Loucy (cell line): ENCODE measurements around the gene PDLIM7.

Experiments
- H2AFZ ChIP-seq: fragments of 200-600 bp; sonication (generic); 2 replicates; pipeline ENCODE4 v1.6.0; 2016; ENCODE audit warnings: antibody characterized with exemption, mild to moderate bottlenecking, low read length, moderate library complexity
- H3F3A ChIP-seq: fragments of 200-600 bp; 2 replicates; pipeline ENCODE4 v1.6.0; 2016; ENCODE audit warnings: antibody characterized with exemption, low read depth, mild to moderate bottlenecking
- H3K27me3 ChIP-seq: fragments of 200-600 bp; sonication (generic); 2 replicates; pipeline ENCODE4 v1.6.1; 2014; ENCODE audit warnings: low read length, mild to moderate bottlenecking; ENCODE audit not compliant: insufficient read depth, poor library complexity, severe bottlenecking
- H3K36me3 ChIP-seq: fragments of 200-600 bp; sonication (generic); 2 replicates; pipeline ENCODE4 v1.6.1; 2016; ENCODE audit warnings: low read length; ENCODE audit not compliant: insufficient read depth
- H3K4me1 ChIP-seq: fragments of 200-600 bp; sonication (generic); 2 replicates; pipeline ENCODE4 v1.5.1; 2014; ENCODE audit warnings: low read length, mild to moderate bottlenecking; ENCODE audit not compliant: insufficient read depth, poor library complexity, severe bottlenecking
- H3K4me2 ChIP-seq: fragments of 200-600 bp; sonication (generic); 2 replicates; pipeline ENCODE4 v1.6.0; 2014; ENCODE audit warnings: antibody characterized with exemption, low read length, low read depth, mild to moderate bottlenecking; ENCODE audit not compliant: poor library complexity, severe bottlenecking
- H3K4me3 ChIP-seq: fragments of 200-600 bp; sonication (generic); 2 replicates; pipeline ENCODE4 v1.5.1; 2014; ENCODE audit warnings: low read length, mild to moderate bottlenecking, mixed read lengths; ENCODE audit not compliant: poor library complexity, severe bottlenecking
- H3K79me2 ChIP-seq: fragments of 200-600 bp; sonication (generic); 2 replicates; pipeline ENCODE4 v1.6.1; 2014; ENCODE audit warnings: low read length; ENCODE audit not compliant: insufficient read depth
- H3K9ac ChIP-seq: fragments of 200-600 bp; sonication (generic); 2 replicates; pipeline ENCODE4 v1.6.0; 2014; ENCODE audit warnings: mild to moderate bottlenecking, low read depth, low read length, moderate library complexity; ENCODE audit not compliant: poor library complexity, severe bottlenecking
- H3K9me2 ChIP-seq: fragments of 200-600 bp; sonication (generic); replicated peaks from 2 replicates; pipeline ENCODE4 v1.6.1; 2016; ENCODE audit warnings: low read depth, low read length, mixed read lengths
- H3K9me3 ChIP-seq: fragments of 200-600 bp; sonication (generic); 2 replicates; pipeline ENCODE4 v1.6.1; 2014; ENCODE audit warnings: mild to moderate bottlenecking, antibody characterized with exemption, low read length, low read depth; ENCODE audit not compliant: insufficient read depth
- H4K20me1 ChIP-seq: fragments of 200-600 bp; sonication (generic); 2 replicates; pipeline ENCODE4 v1.6.0; 2014; ENCODE audit warnings: antibody characterized with exemption, low read length, mild to moderate bottlenecking; ENCODE audit not compliant: insufficient read depth, poor library complexity, severe bottlenecking
- EZH2phosphoT487 ChIP-seq: fragments of 200-600 bp; IDR thresholded peaks from 2 replicates; pipeline ENCODE4 v1.6.1; 2018; ENCODE audit warnings: antibody characterized with exemption, mild to moderate bottlenecking, moderate library complexity, borderline replicate concordance
- TF ChIP-seq, protein P1 (sequence below): fragments of 200-600 bp; sonication (generic); conservative IDR thresholded peaks from 2 replicates; pipeline ENCODE4 v1.5.1; 2014; ENCODE audit warnings: mild to moderate bottlenecking, antibody characterized with exemption, low read length

PDLIM7 gene

DNA sequence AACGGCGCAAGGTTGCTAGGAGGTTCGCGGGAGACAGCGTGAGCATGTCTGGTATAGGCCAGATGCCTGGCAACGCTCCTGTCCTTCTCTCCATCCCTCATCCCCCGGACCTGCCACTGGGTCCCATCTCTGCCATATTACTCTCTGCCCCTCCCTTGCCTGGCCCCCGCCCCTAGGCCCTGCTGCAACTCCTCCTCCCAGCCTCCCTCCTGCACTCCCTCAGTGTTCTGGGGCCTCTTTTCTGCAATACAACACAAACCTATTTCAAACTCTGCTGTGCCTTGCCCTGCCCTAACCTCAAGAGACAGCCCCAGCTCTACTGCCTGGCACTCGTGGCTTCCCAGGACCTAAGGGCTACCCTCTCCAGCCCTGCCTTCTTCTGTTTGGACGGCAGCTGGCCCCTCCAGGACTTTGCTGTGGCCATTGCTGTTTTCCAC is 15.0 kb downstream of the PDLIM7 start:
- H3K9me2 ChIP-seq, result no peaks in the 10 kb centered on the region
- no peak overlapping the region for H3K9ac ChIP-seq
- H3K9me3 ChIP-seq, result no peaks in the 10 kb centered on the region
- H3K4me2 ChIP-seq, result no peak overlapping the region
- H3K4me3 ChIP-seq, result no peak overlapping the region
- no peak for TF ChIP-seq EZH2phosphoT487
- TF ChIP-seq, protein P1, sequence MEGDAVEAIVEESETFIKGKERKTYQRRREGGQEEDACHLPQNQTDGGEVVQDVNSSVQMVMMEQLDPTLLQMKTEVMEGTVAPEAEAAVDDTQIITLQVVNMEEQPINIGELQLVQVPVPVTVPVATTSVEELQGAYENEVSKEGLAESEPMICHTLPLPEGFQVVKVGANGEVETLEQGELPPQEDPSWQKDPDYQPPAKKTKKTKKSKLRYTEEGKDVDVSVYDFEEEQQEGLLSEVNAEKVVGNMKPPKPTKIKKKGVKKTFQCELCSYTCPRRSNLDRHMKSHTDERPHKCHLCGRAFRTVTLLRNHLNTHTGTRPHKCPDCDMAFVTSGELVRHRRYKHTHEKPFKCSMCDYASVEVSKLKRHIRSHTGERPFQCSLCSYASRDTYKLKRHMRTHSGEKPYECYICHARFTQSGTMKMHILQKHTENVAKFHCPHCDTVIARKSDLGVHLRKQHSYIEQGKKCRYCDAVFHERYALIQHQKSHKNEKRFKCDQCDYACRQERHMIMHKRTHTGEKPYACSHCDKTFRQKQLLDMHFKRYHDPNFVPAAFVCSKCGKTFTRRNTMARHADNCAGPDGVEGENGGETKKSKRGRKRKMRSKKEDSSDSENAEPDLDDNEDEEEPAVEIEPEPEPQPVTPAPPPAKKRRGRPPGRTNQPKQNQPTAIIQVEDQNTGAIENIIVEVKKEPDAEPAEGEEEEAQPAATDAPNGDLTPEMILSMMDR, result no peak
- no peaks in the 10 kb centered on the region for H3K79me2 ChIP-seq
- no peaks in the 10 kb centered on the region for H3F3A ChIP-seq
- H3K36me3 ChIP-seq, result peaks cover 4% of the 10 kb centered on the region; the same call in 1 of the 2 replicates
- H3K27me3 ChIP-seq, result no peaks in the 10 kb centered on the region
- H3K4me1 ChIP-seq, result no peaks in the 10 kb centered on the region
- H4K20me1 ChIP-seq, result no peaks in the 10 kb centered on the region
- H2AFZ ChIP-seq, result no peak overlapping the region

DNA sequence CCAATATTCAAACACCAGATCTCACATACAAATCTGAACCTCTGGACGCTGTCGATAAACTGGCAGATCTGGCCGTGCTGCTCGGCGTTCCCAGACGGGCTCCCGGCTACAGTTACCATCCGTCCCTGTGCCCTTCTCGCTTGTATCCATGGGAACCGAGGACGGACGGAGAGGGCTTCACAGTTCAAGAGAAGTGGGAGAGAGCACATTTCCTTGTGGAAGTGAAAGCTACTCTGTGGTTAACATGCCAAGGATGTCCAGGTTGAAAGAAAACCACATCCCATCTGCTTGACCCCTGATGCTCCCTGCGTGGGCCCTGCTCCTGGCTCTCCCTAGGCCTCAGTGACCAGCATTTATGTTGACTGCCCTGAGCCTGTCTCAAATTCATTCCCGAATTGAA is 17.6 kb downstream of the PDLIM7 start:
- H3K4me3 ChIP-seq, result no peak overlapping the region

DNA sequence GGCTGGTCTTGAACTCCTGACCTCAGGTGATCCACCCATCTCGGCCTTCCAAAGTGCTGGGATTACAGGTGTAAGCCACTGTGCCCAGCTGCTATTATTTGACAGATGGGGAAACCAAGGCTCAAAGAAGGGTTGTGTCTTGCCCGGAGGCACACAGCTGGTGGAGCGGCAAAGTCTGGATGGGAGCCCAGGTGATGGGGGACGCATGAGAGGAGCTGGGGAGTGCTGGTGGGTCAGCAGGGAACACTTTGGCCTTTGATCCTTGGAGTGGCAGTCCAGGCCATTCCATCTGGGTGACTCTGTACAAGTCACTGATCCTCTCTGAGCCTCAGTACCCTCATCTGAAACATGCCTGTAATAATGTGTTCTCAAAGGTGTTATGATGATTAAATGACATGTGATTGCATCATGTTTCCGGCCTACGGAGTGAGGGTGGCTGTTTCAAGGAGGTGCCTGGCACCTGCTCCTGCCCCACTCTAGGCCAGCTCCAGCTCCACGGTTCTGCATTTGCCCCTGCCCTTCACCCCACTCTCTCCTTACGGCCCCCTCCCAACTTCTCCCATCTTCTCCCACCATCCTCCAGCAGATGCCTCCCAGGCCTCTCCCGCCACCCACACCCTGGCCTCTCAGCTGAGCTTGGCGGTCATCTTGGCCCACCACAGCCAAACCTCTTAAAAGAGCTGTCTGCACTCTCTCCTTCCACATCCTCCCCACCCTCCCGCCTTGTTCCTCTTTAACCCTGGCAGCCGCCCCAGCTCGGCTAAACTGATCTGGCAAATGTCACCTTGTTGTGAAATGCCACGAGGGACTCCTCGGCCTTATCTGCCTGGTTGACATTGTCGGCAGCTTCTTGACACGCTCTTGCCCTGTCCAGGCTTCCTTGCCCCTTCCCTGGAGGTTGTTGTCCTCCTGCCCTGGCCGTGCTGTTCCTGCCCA is 18.4 kb downstream of the PDLIM7 start:
- TF ChIP-seq, protein P1, result no peak
- H3K27me3 ChIP-seq, result no peaks in the 10 kb centered on the region
- no peaks in the 10 kb centered on the region for H4K20me1 ChIP-seq
- H3K79me2 ChIP-seq, result no peaks in the 10 kb centered on the region
- no peaks in the 10 kb centered on the region for H3K9me3 ChIP-seq
- H3K4me3 ChIP-seq, result no peak overlapping the region
- no peaks in the 10 kb centered on the region for H3F3A ChIP-seq
- H3K36me3 ChIP-seq, result no peaks in the 10 kb centered on the region
- no peak overlapping the region for H3K4me2 ChIP-seq
- H3K9me2 ChIP-seq, result no peaks in the 10 kb centered on the region
- no peaks in the 10 kb centered on the region for H3K4me1 ChIP-seq
- no peak overlapping the region for H3K9ac ChIP-seq
- H2AFZ ChIP-seq, result no peak overlapping the region

More for the DNA sequence above, 17.6 kb downstream of the PDLIM7 start:
- Histone ChIP-seq H3K27me3 (no peaks in the 10 kb centered on the region), H3K9me3 (no peaks in the 10 kb centered on the region), H4K20me1 (no peaks in the 10 kb centered on the region), H3K36me3 (no peaks in the 10 kb centered on the region), H3F3A (no peaks in the 10 kb centered on the region), H3K9ac (no peak overlapping the region), H3K4me1 (no peaks in the 10 kb centered on the region), H2AFZ (no peak overlapping the region), H3K9me2 (no peaks in the 10 kb centered on the region), H3K4me2 (no peak overlapping the region), H3K79me2 (no peaks in the 10 kb centered on the region)
- TF ChIP-seq EZH2phosphoT487, result no peak
- TF ChIP-seq, protein P1, result no peak
